DMS53 treated with DMSO at 0.1 percent for 48 hours (cell line): ENCODE data around the gene PDIA5.

Experiments
- DNase-seq: peaks from one replicate; lab custom pipeline; 2025; ENCODE audit not compliant: unreplicated experiment; lab: John Stamatoyannopoulos, UW

PDIA5 gene

DNA sequence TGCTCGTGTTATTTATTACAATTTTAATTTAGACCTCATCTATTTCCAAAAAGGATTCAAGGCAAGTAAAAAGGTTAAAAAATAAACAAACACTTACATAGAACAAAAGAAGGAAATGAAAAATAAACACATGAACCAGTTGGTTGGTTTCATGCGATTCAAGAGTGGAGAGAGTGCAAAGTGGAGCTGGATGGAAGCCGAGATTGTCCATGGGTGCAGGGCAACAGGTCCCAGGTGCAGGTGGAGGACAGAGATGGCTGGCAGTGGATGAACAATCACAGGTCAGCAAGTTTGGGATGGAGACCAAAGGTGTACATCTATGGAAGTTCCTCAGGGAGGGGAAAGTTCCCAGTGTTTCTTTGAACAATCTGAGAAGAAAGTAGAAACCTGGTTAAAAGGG is 27.6 kb upstream of the PDIA5 start:
- no peak for DNase-seq

DNA sequence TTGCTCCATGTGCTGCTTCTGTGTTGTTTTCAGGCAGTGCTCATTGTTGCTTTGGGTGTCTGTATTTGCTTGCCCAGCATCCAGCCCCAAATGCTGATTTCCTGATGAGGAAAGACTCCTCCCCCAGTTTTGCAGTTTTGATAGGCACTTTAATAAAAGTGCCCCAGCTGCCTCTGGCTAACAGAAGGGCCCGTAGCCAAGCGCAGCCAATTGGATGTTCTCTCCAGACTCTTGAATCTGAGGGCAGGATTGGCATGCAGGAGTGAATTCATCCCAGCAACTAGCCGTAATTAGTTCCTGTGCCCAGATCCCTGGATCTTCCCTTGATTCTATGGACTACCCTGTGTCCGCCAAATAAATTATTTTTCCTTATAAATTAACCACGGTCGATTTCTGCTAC is 24.4 kb upstream of the PDIA5 start:
- DNase-seq, result no peak

DNA sequence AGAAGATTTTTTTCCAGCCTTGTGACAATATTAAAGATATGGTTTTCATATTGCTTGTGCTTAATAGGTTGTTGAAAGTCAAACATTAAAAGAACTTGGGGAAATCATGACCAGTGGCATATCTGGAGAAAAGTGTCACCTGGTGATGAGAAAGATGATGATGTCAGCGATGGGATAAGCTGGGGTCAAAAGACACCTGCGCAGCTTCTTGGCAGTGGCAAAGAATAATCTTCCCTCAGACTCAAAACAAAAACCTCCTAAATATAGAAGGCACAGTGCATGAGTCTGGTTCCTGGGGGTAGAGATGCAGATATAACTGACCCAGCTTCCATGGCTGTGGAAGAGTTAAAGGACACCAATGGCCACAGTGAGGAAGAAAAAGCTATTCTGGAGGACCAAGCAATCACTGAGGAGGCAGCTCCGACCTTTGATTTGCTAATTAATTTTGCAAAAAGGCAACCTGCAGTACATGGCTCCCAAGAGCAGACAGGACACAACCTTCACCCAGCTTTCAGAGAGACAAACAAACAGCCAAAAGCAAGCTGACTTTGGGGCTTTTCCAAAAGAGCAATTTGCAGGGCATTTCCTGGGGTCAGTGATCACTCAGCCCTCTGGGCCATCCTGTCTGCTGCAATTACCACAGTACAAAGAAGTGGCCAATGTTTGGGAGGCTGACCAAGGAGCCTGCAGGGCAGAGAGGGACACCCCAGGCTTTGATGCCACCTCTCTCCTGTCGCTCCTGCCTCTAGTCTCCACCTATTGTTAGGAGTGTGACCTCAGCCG is 21.7 kb upstream of the PDIA5 start:
- no peak for DNase-seq

DNA sequence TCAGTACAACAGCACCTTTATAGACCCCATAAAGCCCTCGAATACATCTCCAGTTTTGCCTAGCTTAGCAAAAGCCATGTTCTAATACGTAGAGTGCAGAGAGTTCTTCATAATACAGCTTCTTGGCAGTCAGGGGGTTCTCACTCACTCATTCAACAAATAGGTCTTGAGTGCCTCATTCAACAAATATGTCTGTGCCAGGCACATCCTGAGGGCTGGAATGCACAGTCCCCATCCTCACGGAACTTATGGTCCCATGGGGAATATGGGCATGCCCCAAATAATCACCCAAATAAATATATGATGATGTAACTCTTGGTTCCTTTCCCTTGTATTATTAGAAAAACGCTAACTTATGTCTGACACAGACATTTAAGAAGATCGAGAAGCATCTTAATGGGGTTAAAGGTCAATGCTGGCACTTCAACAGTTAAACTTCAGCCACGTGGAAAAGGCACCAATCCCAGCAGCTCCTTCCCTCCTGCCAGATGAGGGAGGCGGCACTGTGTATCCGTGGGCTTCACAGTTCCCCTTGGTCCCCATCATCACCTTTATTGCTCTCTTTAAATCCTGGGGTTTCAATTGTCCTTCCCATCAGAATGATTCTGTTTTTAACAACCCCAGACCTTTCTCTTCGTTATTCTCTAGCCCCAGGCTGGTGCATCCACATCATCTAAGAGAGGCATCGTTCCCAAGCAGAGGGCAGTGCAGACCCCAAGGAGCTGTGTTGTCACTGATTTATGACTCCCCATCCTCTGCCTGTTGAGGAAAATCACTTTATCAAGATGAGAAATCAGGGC is 20.4 kb upstream of the PDIA5 start:
- DNase-seq, result no peak

DNA sequence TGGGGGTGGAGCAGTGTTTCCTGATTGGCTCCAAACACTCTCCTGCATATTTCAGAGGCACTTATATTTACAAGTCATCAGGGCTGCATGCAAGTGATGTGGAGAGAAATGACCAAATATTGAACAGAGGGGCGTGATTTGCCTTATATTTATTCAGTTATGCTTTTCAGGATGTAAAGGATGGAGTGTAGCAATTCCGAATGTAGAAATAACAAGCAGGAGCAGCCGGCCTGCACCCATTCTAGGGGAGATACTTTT is 19.8 kb upstream of the PDIA5 start:
- no peak for DNase-seq

DNA sequence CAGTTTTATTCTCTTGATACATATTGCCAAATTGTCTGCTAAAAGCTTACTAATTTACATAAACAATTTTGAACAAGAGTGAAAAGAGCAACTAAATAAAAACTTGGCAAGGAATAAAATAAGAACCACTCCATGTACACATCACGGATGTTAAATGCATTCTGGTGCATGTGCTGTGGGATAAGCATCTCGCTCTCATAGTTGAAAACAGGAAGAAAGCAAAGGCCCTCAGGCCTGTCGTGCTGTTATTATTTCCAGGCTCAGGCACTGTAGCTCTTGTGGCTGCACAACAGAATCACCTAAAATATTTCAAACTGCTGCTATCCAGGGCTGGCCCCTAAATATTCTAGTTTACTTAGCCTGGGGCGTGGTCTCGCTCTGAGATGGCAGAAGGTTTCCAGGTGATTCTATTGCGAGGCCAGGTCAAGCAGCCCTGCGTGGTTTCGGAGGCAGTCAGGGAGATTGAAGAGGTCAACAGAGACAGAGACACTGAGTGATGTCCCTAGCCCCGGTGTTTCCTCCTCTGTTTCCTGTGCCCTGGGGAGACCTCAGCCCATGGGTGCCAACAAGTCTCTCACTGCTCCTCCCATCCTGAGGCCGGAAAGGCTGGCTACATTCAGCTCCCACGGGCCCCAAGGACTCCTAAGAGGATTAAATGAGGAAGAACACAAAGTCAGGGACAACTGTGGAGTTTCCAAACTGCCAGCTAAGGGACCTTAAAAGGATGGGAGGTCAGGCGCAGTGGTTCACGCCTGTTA is 18.2 kb upstream of the PDIA5 start:
- DNase-seq, result no peak

DNA sequence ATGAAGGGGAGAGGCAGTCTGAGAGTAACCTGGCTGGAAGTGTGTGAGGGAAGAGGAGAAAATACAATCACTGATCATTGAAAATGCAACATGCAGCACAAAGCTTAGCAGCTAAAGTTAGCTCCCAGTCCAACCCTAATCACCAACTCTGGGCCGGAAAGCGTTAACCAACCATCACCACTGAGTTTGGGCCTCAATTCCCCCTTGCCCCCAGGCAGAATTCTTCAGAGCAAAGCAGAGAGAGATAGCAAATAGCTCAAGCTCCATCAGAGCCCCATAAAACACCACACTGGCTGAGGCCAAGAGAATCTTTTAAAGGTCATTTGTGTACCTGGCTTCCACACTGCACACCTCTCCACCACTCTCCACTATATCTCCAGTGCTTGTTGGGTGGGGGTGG is 16.2 kb upstream of the PDIA5 start:
- DNase-seq, result no peak

DNA sequence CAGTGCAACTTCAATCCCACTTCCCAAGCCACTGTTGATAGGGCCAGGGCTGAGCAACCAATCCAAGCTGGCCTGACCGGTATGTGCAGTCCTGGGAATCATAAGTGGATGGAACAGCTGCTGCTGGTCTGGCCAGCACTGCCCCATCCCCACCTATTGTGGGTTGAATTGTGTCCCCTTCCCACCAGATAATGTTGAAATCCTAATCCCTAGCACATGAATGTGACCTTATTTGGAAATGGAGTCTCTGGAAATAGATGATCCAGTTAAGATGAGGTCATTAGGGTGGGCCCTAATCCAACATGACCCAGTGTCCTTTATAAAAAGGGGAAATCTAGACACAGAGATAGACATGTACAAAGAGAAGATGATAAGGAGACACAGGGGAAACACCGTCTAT is 13.7 kb upstream of the PDIA5 start:
- peak; percentile 24 for DNase-seq

DNA sequence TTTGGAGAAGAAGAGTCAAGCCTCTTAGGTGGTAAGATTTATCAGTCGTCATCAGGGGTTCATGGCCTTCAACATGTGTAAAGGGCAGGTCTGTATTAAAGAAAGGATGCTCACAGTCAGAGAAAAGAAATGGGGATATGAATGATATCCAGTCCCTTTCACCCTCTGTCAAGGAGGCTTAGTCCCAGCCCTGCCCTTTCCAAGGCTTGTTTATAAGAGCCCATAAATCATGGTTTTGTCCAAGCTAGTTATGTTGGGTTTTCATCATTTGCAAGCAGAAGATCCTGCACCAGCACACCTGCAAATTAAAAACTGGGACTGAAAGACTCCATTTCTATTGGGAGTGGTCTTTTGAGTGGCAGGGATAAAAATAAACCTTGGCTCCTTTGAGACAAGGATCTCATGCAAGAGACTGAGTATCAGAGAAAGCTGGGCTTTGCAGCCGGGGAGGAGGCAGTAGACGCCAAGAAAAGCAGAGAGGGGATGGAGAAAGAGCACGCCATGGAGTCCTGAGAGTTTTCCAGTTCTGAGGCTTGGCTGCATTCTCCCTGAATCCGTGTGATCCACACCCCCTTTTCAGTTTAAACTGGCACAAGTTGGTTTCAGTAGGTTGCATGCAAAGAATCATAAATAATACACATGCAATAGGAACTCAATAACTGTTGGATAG is 12.6 kb upstream of the PDIA5 start:
- no peak for DNase-seq

DNA sequence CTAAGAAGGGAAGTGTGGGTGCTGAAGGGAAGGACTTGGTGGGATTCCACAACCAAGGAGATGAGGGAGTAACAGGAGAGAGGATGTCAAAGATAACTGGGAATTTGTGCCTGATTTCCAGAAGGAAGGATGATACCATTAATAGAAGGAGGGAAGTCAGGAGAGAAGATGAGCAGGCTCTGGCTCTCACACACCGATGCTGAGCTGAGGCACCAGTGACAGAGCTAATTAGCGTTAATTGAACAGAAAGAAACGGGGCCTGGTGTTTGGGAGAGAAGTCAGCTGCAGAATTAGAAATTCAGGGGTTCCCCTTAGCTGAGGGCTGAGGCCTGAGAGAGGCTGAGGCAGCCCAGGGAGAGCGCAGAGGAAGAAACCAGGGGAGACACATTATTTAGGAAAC is 11.9 kb upstream of the PDIA5 start:
- no peak for DNase-seq

DNA sequence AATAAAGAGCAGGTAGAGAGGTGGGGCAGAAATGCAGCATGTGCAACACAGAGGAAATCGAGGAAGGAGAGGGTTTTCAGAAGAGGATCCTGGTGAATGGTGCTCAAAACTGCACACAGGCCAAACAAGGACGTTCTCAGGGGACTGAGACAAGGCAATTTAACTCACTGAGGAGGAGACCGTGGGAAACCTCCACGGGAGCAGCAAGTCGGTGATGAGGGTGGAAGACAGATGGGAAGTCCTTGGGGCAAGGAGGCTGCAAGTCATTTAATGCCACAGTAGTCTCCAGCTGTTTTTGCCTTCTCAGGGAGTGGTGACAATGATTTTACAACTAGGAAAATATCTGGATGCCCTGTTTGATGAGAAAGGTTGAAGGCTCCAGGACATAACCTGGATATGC is 11.5 kb upstream of the PDIA5 start:
- no peak for DNase-seq

DNA sequence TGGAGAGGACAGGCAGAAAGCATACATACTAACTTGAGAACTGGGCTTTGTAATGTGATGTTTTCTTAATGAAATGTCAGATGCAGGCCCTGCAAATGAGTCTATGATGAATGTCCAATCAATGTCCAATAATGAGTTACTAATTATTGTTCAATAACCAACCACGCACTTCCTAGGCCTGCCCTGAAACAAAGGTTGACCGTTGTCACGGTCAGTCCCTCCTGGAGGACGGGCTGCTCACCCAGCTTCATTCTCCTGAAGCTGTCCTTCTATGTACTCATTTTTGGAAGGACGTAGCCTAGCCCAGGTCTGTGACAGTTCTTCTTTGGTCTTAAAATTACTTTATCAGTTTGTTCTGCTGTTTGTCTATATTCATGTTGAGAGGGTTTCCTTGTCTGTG is 8.3 kb upstream of the PDIA5 start:
- DNase-seq, result no peak

DNA sequence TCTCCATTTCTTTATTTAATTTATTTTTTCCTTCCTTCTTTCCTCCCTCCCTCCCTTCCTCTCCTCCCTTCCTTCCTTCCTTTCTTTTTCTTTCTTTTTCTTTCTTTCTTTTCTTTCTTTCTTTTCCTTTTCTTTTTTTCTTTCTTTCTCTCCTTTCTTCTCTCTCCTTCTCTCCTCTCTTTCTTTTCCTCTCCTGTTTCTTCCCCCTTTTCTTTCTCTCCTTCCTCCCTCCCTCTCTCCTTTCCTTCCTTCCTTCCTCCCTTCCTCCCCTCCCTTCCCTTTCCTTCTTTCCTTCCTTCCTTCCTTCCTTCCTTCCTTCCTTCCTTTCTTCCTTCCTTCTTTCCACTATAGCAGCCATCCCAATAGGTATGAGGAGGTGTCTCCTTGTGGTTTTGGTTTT is 6.8 kb upstream of the PDIA5 start:
- no peak for DNase-seq

DNA sequence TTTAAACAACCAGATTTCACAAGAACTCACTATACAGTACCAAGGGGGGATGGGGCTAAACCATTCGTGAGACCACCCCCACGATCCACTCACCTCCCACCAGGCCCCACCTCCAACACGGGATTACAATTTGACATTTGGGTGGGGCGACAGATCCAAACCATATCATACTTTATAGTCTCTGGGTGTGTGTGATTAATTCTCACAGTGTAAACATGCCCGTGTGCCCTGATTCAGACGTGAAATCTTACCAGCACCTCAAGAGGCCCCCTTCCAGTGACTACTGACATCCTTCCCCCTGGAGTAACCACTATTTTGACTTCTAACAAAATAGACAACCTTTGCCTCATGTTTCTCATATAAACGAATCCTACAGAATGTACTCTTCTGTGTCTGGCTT is 5.0 kb upstream of the PDIA5 start:
- DNase-seq, result no peak

DNA sequence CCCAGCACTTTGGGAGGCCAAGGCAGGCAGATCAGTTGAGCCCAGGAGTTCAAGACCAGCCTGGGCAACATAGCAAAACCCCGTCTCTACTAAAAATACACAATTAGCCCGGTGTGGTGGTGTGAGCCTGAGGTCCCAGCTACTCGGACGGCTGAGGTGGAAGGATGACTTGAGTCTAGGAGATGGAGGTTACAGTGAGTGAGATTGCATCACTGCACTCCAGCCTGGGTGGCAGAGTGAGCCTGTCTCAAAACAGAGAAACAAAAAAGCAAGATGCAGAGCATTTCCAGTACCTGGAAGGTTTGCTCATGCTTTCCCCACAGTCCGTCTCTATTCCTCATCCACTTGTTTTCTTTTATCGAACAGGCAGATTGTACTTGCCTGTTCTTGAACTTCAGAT is 3.8 kb upstream of the PDIA5 start:
- DNase-seq, result no peak

DNA sequence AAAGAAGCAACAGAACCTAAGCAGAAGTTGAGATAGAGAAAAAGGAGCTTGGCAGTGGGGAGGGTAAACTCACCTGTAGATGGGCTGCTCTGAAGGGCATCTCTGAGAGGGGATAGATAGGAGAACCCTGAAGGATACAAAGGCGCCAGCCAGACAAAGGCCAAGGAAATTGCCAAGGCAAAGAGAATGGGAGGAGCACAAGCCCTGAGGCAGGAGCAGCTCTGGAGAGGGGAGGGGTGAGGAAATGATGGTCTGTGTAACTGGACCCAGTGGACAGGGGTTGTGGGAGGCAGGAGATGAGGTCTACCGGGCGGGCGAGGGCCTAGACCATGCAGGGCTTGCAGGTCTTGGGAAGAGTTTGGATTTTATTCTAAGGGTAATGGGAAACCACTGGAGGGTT is 2.3 kb upstream of the PDIA5 start:
- DNase-seq, result no peak

DNA sequence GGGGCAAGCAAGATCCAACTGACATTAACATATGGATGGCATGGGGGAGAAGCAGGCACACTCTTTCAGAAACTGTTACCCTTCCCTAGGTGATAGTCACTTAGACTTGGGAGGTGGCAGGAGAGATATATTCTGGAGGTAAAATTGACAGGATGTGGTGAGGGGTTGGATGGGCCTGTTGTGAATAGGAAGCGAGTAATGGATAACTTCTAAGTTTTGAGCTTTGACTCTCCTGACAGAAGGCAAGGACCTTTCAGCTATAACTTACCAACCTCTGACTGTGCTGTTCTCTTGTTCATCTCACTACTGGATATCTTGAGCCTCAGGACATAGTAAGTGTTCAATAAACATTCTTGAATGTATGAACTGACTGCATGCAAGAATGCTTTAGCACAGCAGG is 1.9 kb upstream of the PDIA5 start:
- DNase-seq, result no peak

DNA sequence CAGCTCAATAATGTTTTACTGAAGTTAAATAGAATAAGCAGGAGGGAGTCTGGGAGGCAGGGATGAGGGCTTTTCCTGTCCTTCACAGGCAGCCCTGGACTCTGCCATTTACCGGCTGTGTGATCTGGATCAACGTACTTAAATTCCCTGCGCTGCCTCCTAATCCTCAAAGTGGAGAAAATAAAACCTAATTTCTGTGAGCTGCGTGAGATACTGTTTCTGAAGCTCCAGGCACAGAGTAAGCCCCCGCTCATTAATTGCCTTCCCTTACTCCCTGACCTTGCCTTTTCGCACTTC is 278 bp upstream of the PDIA5 start:
- no peak for DNase-seq

DNA sequence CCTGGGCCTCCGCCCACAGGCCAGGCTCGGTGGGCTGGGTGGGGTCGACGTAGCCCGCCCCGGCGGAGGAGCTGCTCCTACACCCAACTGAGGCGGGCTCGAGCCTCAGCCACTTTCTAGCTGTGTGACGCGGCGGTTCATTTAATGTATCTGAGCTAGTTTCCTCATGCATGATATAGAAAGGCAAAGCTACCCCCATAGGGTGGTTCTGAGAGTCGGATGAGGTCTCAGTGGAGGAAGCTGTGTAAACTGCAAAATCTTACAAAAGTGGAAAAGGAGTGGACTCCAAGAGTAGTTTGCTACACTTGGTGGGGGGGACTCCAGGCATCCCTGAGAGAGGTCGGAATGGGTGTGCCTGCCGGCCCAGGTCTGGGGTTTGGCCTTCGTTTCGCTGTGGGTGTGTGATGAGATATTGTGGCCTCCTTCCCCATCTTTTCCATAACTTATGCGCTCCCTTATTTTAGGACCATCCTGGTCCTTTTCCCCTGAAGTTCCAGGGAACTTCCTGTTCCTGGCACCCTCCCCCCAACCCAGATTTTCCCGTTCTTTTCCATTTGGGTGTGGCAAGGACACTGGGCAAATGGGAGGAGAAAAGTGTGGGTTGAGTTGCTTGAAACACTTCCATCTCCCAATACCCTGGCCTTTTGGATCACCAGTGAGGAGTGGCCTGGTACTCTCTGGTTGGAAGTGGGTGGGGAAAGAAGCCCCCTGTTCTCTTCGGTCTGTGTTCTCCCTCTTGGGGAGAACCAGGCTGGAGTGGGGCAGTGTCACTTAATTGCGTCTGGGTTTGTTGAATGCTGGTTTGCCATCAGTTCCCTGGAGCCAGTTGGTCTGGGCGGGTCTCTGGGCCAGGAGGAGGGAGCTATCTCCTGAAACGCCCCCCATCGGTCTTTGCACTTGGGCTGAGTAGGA is 1.1 kb downstream of the PDIA5 start:
- DNase-seq, result no peak

DNA sequence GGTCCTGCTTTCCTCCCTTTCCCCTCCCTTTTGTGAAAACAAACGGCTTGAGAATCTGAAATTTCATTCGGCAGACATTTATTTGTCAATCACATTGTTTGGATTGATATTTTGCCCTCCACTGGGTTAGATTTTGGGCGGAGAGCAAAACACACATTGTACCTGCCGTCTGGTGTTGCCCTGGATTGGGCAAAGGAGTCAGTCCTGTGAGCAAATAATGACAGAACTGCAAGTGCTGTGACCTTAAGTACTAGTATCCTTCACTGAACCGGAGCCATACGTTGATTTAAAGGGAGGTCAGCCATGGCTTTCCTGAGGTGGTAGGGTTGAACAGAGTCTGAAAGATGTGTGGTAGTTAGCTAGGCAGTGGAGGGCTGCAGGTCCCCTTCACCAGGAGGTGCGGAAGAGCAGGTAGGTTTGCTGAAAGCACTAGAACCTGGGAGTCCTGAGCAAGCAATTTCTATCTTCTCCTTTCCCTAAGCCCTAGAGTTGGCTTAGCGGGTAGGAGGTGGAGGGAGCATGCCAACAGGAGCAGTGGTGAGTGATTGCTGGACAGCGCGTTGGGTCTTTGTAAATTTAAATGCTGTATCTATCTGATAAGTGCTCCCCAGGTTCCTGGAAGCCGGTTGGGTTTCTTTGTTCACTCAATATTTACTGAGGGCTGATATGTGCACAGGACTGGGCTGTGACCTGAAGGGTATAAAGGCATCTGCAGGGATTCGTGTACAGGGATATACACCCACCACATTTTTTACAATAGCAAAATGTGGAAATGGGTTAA is 2.0 kb downstream of the PDIA5 start:
- DNase-seq, result no peak
